T-helper 2 cell treated with Interferon-gamma antibody and Interleukin-4, amounts not matched to agents 100 ng/mL and 5 ng/mL, for 36 hours (primary cell): ENCODE results near the gene TENT4B. TPM values are rescaled to one million over a fixed set of nuclear protein-coding genes. Genes with fewer than 3 reads are reported as not detected.

ENCODE experiments used
- total RNA-seq: library from RNA; stranded (reverse); gene quantifications from 2 replicates; pipeline ENCODE4 v1.2.3, GENCODE V29; 2022

TENT4B gene
- total RNA-seq, 1 donor from 2014 or later: 17.2 TPM

Other genes with a start within 250 kb of the TENT4B start
- gene CNEP1R1, start 128.1 kb upstream of the TENT4B start, total RNA-seq: 24.4 and 27.7 TPM in 2 replicates
- 27.7 and 28.7 TPM in 2 replicates for gene HEATR3, start 87.3 kb upstream of the TENT4B start, total RNA-seq
- gene ADCY7, start 113.2 kb downstream of the TENT4B start, total RNA-seq: 187 and 188 TPM in 2 replicates
- 73.6 and 88.4 TPM in 2 replicates for gene BRD7, start 215.7 kb downstream of the TENT4B start, total RNA-seq